Chondrocyte (in vitro differentiated cells): ENCODE results near the gene TBC1D5. TPM values are rescaled to one million over a fixed set of nuclear protein-coding genes. Genes with fewer than 3 reads are reported as not detected.

Source experiments
- DNase-seq: peaks from one replicate; pipeline ENCODE4 v3.0.0; 2021; ENCODE audit warnings: mixed read lengths, low spot score
- H3K27ac Mint-ChIP-seq: one replicate; pipeline ENCODE4 v1.8.0; 2021; ENCODE audit warnings: mild to moderate bottlenecking, moderate library complexity, mixed read lengths; ENCODE audit not compliant: unreplicated experiment
- H3K27me3 Mint-ChIP-seq: 2 replicates; pipeline ENCODE4 v1.8.0; 2021; ENCODE audit warnings: low read depth, mixed read lengths
- H3K36me3 Mint-ChIP-seq: 2 replicates; pipeline ENCODE4 v1.8.0; 2021; ENCODE audit warnings: low read depth, mixed read lengths
- H3K4me1 Mint-ChIP-seq: 2 replicates; pipeline ENCODE4 v1.8.0; 2021; ENCODE audit warnings: low read depth, mild to moderate bottlenecking, mixed read lengths
- H3K4me3 Mint-ChIP-seq: one replicate; pipeline ENCODE4 v1.8.0; 2021; ENCODE audit warnings: mild to moderate bottlenecking, moderate library complexity, mixed read lengths; ENCODE audit not compliant: unreplicated experiment
- H3K9me3 Mint-ChIP-seq: 2 replicates; pipeline ENCODE4 v1.8.0; 2021; ENCODE audit warnings: low read depth, mixed read lengths
- CTCF ChIP-seq: fragments of 200-600 bp; sonication (generic); IDR thresholded peaks from 2 replicates; pipeline ENCODE4 v1.5.0; 2021; ENCODE audit warnings: antibody characterized with exemption, mild to moderate bottlenecking, moderate library complexity
- total RNA-seq: library from RNA; stranded (reverse); gene quantifications from 3 replicates; pipeline ENCODE4 v1.2.1, GENCODE V29; 2021

The TBC1D5 gene
- total RNA-seq, 1 donor from 2014 or later = 44.6 TPM

DNA sequence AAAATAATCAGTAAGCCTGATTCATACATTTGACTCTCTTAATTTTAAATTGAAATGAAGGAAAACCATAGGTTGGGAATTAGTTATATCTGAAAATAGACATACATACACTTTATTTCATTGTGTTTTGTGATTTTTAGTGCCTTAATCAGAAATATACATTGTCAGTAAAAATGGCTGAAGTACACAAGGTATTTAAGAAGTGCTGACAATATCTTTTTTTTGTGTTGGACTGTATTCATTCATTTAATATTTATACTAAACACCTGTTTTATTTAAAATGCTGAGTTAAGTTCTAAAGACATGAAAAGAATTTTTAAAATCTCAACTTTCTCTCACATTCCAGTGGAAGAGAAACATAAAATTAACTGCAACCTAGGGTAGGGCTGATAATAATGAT, 444.4 kb downstream of the TBC1D5 start:
- DNase-seq = no peak
- H3K27me3 Mint-ChIP-seq = no peaks in the 10 kb centered on the region
- no peaks in the 10 kb centered on the region for H3K9me3 Mint-ChIP-seq
- H3K4me1 Mint-ChIP-seq = peaks cover 4% of the 10 kb centered on the region
- H3K4me3 Mint-ChIP-seq = no peak overlapping the region
- no peak for TF ChIP-seq CTCF
- peaks cover 2% of the 10 kb centered on the region for H3K36me3 Mint-ChIP-seq
- no peak overlapping the region for H3K27ac Mint-ChIP-seq

DNA sequence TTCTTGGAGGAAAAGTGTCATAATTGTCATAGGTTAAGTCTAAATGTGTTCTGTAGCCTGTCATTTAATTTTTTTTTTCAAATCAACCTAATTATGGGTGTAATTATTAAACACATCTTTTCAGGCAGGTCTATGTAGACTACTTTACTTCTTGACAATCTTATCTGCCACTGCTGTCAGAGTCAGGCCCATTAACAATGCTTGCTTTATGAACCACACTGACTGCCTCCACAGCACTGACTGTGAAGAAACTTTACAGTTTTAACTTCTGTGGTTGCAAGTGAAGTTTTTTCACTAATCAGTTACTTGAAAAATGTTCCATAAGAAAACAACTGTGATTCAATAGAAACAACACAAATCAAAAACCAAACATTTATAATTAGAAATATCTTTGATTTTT, 449.9 kb downstream of the TBC1D5 start:
- H3K27me3 Mint-ChIP-seq = no peaks in the 10 kb centered on the region
- no peaks in the 10 kb centered on the region for H3K9me3 Mint-ChIP-seq
- H3K36me3 Mint-ChIP-seq = peaks cover 6% of the 10 kb centered on the region
- no peak for DNase-seq
- no peak overlapping the region for H3K4me3 Mint-ChIP-seq
- H3K4me1 Mint-ChIP-seq = no peaks in the 10 kb centered on the region
- H3K27ac Mint-ChIP-seq = no peak overlapping the region
- no peak for TF ChIP-seq CTCF

DNA sequence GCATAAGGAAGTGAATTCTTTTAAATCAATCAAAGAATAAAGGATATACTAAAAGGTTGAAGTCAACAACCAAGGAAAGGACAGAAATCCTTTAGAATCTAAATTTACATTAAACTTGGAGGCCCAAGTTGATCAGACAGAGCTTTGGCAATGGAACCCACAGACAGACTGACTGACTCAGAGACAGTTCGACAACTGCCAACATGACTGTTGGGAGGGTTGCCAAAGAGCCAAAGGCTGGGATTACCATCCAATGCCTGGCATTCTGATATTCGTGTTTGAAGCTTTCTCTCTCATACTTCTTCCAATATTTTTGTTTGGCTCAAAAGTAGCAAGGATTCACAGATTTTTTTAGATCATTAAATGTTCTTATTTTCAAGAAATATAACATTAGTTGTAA, 451.5 kb downstream of the TBC1D5 start:
- no peak overlapping the region for H3K27ac Mint-ChIP-seq
- peaks cover 6% of the 10 kb centered on the region for H3K36me3 Mint-ChIP-seq
- no peak for DNase-seq
- TF ChIP-seq CTCF = no peak
- H3K27me3 Mint-ChIP-seq = no peaks in the 10 kb centered on the region
- no peaks in the 10 kb centered on the region for H3K4me1 Mint-ChIP-seq
- no peaks in the 10 kb centered on the region for H3K9me3 Mint-ChIP-seq
- H3K4me3 Mint-ChIP-seq = no peak overlapping the region

DNA sequence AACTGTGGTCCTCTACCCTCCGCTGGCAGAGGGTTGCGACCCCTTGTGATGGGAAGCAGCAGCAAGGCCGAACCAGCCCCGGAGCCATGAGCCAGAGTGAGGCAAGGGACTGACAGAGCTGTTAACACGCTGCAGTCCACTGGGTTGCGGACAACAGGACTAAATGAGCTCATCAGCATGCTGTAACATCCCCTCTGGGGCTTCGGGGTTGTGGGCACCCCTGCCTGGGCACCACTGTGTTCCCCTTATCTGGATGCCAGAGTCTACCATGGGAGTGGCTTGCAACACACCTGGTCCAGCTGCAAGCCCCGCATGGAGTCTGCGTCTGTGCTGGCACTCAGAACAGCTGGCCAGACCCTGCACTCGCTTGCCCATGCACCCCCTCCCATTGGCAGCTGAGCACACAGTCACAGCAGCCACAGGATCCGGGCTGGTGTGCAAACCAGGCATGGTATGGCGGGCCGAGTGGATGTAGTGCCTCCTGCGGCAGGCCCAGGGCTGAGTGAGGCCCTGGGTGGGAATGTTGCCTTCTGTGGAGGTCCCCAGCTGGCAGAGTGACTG, 453.5 kb downstream of the TBC1D5 start:
- no peak for DNase-seq
- Mint-ChIP-seq H3K27me3 (no peaks in the 10 kb centered on the region), H3K9me3 (no peaks in the 10 kb centered on the region), H3K4me1 (no peaks in the 10 kb centered on the region), H3K36me3 (peaks cover 4% of the 10 kb centered on the region), H3K27ac (no peak overlapping the region), H3K4me3 (no peak overlapping the region)
- TF ChIP-seq CTCF = no peak

GRCh38 chr3:17287006-17287689, 455.3 kb downstream of the TBC1D5 start:
- Mint-ChIP-seq H3K9me3 (no peaks in the 10 kb centered on the region), H3K27me3 (no peaks in the 10 kb centered on the region), H3K36me3 (peaks cover 4% of the 10 kb centered on the region), H3K27ac (no peak overlapping the region), H3K4me3 (no peak overlapping the region), H3K4me1 (no peaks in the 10 kb centered on the region)
- no peak for DNase-seq
- TF ChIP-seq CTCF = no peak
